Embryonic facial prominence (tissue), 1 donor: ENCODE results near the gene IL1RL2.

Experiments
- DNase-seq: peaks from one replicate; pipeline ENCODE4 v3.0.0-alpha.2; 2016; ENCODE audit errors: extremely low spot score

The IL1RL2 gene

GRCh38 chr2:102158011-102158755 is 28.6 kb upstream of the IL1RL2 start:
- DNase-seq: no peak

- DNase-seq: no peak
Measured at GRCh38 chr2:102159295-102159694, 27.5 kb upstream of the IL1RL2 start.

- DNase-seq: no peak
Measured at GRCh38 chr2:102166189-102166845, 20.5 kb upstream of the IL1RL2 start.

- DNase-seq: no peak
Measured at GRCh38 chr2:102168026-102168771, 18.6 kb upstream of the IL1RL2 start.

GRCh38 chr2:102171946-102172345 is 14.9 kb upstream of the IL1RL2 start:
- no peak for DNase-seq

- DNase-seq: no peak
Measured at GRCh38 chr2:102172745-102173144, 14.1 kb upstream of the IL1RL2 start.

- DNase-seq: no peak
Measured at GRCh38 chr2:102176172-102176571, 10.7 kb upstream of the IL1RL2 start.

GRCh38 chr2:102177814-102178478 is 8.9 kb upstream of the IL1RL2 start:
- no peak for DNase-seq

- no peak for DNase-seq
Measured at GRCh38 chr2:102179061-102179460, 7.8 kb upstream of the IL1RL2 start.

GRCh38 chr2:102179788-102180686 is 6.8 kb upstream of the IL1RL2 start:
- DNase-seq: no peak

- DNase-seq: no peak
Measured at GRCh38 chr2:102180687-102180999, 6.2 kb upstream of the IL1RL2 start.

GRCh38 chr2:102181376-102181775 is 5.4 kb upstream of the IL1RL2 start:
- DNase-seq: no peak

GRCh38 chr2:102181919-102182635 is 4.7 kb upstream of the IL1RL2 start:
- no peak for DNase-seq

GRCh38 chr2:102184018-102184417 is 2.8 kb upstream of the IL1RL2 start:
- no peak for DNase-seq

GRCh38 chr2:102184568-102184967 is 2.3 kb upstream of the IL1RL2 start:
- DNase-seq: no peak

- no peak for DNase-seq
Measured at GRCh38 chr2:102185347-102185746, 1.5 kb upstream of the IL1RL2 start.

GRCh38 chr2:102187496-102188150 is 800 bp downstream of the IL1RL2 start:
- DNase-seq: no peak

GRCh38 chr2:102190430-102191107 is 3.7 kb downstream of the IL1RL2 start:
- DNase-seq: no peak

GRCh38 chr2:102191501-102191900 is 4.7 kb downstream of the IL1RL2 start:
- no peak for DNase-seq

GRCh38 chr2:102193074-102193473 is 6.3 kb downstream of the IL1RL2 start:
- DNase-seq: no peak
